ENCODE results near the gene ZNF490.

GRCh38 chr19:12642506-12642905, 31.9 kb upstream of the ZNF490 start:
- TF ChIP-seq CTCF (IDR thresholded peaks at IDR 0.05) (no peak), ZFX (IDR thresholded peaks at IDR 0.05; ENCODE audit: borderline replicate concordance) (no peak)
